WTC11 (cell line): ENCODE measurements around the gene NCAPG. TPM values are rescaled to one million over a fixed set of nuclear protein-coding genes. Genes with fewer than 3 reads are reported as not detected.

Experiments used
- ATAC-seq: fragments of 200-7000 bp; cut with Tn5 transposase; 2 replicates; pipeline ENCODE4 v1.10.0; 2021; ENCODE audit warnings: mild to moderate bottlenecking, moderate library complexity
- CTCF ChIA-PET: fragments of 300-600 bp; sonication (Branson Sonifier 250); formaldehyde crosslinking; loops from one replicate; lab custom pipeline; 2021; ENCODE audit warnings: antibody characterized with exemption; lab: Charles Lee
- POLR2A ChIA-PET: fragments of 350-600 bp; sonication (Branson Sonifier 250); formaldehyde crosslinking; loops from one replicate; lab custom pipeline; 2021; ENCODE audit warnings: antibody characterized with exemption; lab: Charles Lee
- DNase-seq: peaks from one replicate; pipeline ENCODE4 v3.0.0; 2021; ENCODE audit warnings: low spot score
- H3K27ac Mint-ChIP-seq: 2 replicates; pipeline ENCODE4 v1.8.0; 2021; ENCODE audit warnings: mixed read lengths
- H3K27me3 Mint-ChIP-seq: 2 replicates; pipeline ENCODE4 v1.8.0; 2021; ENCODE audit warnings: low read depth, mild to moderate bottlenecking, moderate library complexity, mixed read lengths
- H3K36me3 Mint-ChIP-seq: 2 replicates; pipeline ENCODE4 v1.8.0; 2021; ENCODE audit warnings: mixed read lengths
- H3K4me1 Mint-ChIP-seq: 2 replicates; pipeline ENCODE4 v1.8.0; 2022; ENCODE audit warnings: mixed read lengths
- H3K4me3 Mint-ChIP-seq: 2 replicates; pipeline ENCODE4 v1.8.0; 2021; ENCODE audit warnings: mild to moderate bottlenecking, moderate library complexity, mixed read lengths
- H3K9me3 Mint-ChIP-seq: 2 replicates; pipeline ENCODE4 v1.8.0; 2021; ENCODE audit warnings: mixed read lengths
- CBFB ChIP-seq: sonication (generic); formaldehyde crosslinking; IDR thresholded peaks from 2 replicates; pipeline ENCODE4 v1.8.1; 2022; ENCODE audit warnings: mild to moderate bottlenecking, low read depth, missing genetic modification reagents
- ESRRA ChIP-seq: sonication (generic); formaldehyde crosslinking; IDR thresholded peaks from 2 replicates; pipeline ENCODE4 v1.8.1; 2022; ENCODE audit warnings: mild to moderate bottlenecking, missing genetic modification reagents, borderline replicate concordance
- GABPB1 ChIP-seq: sonication (generic); formaldehyde crosslinking; IDR thresholded peaks from 2 replicates; pipeline ENCODE4 v1.8.1; 2023; ENCODE audit warnings: mild to moderate bottlenecking, missing genetic modification reagents
- MYBL2 ChIP-seq: sonication (generic); formaldehyde crosslinking; IDR thresholded peaks from 2 replicates; pipeline ENCODE4 v1.8.1; 2023; ENCODE audit warnings: mild to moderate bottlenecking, moderate library complexity, missing genetic modification reagents
- NR1H2 ChIP-seq: sonication (generic); formaldehyde crosslinking; IDR thresholded peaks from 2 replicates; pipeline ENCODE4 v1.9.0; 2021; ENCODE audit warnings: mild to moderate bottlenecking, moderate library complexity, missing genetic modification reagents
- NR2C2 ChIP-seq: sonication (generic); formaldehyde crosslinking; IDR thresholded peaks from 2 replicates; pipeline ENCODE4 v1.8.0; 2022; ENCODE audit warnings: mild to moderate bottlenecking, missing genetic modification reagents
- NR3C1 ChIP-seq: sonication (generic); formaldehyde crosslinking; conservative IDR thresholded peaks from 2 replicates; pipeline ENCODE4 v1.8.1; 2023; ENCODE audit warnings: low read depth, mild to moderate bottlenecking, missing genetic modification reagents
- RELA ChIP-seq: sonication (generic); formaldehyde crosslinking; IDR thresholded peaks from 2 replicates; pipeline ENCODE4 v1.8.1; 2022; ENCODE audit warnings: missing genetic modification reagents, mild to moderate bottlenecking, borderline replicate concordance
- SOX15 ChIP-seq: fragments of 250-450 bp; sonication (Bioruptor Pico); IDR thresholded peaks from 2 replicates; pipeline ENCODE4 v1.9.0; 2021; ENCODE audit warnings: mild to moderate bottlenecking
- SP1 ChIP-seq: sonication (generic); formaldehyde crosslinking; conservative IDR thresholded peaks from 2 replicates; pipeline ENCODE4 v1.8.1; 2022; ENCODE audit warnings: missing genetic modification reagents
- ZBTB21 ChIP-seq: sonication (generic); formaldehyde crosslinking; IDR thresholded peaks from 2 replicates; pipeline ENCODE4 v1.8.1; 2023; ENCODE audit warnings: mild to moderate bottlenecking, missing genetic modification reagents, borderline replicate concordance
- ZNF121 ChIP-seq: sonication (generic); formaldehyde crosslinking; IDR thresholded peaks from 2 replicates; pipeline ENCODE4 v1.8.0; 2023; ENCODE audit warnings: missing genetic modification reagents
- ZNF138 ChIP-seq: sonication (generic); formaldehyde crosslinking; conservative IDR thresholded peaks from 2 replicates; pipeline ENCODE4 v1.8.1; 2022; ENCODE audit warnings: mild to moderate bottlenecking, moderate library complexity, missing genetic modification reagents
- ZNF232 ChIP-seq: sonication (generic); formaldehyde crosslinking; IDR thresholded peaks from 2 replicates; pipeline ENCODE4 v1.8.0; 2022; ENCODE audit warnings: mild to moderate bottlenecking, missing genetic modification reagents
- ZNF416 ChIP-seq: fragments of 250-450 bp; sonication (Bioruptor Pico); IDR thresholded peaks from 2 replicates; pipeline ENCODE4 v1.9.0; 2021; ENCODE audit warnings: mild to moderate bottlenecking, inconsistent platforms
- total RNA-seq: library from RNA; stranded (reverse); gene quantifications from 3 replicates; pipeline ENCODE4 v1.2.3, GENCODE V29; 2021
- TF ChIP-seq, protein P1 (sequence below): sonication (generic); formaldehyde crosslinking; IDR thresholded peaks from 2 replicates; pipeline ENCODE4 v1.8.1; 2023; ENCODE audit warnings: mild to moderate bottlenecking, missing genetic modification reagents
- TF ChIP-seq, protein P2 (sequence below): sonication (generic); formaldehyde crosslinking; IDR thresholded peaks from 2 replicates; pipeline ENCODE4 v1.8.0; 2023; ENCODE audit warnings: mild to moderate bottlenecking, missing genetic modification reagents
- TF ChIP-seq, protein P3 (sequence below): sonication (generic); formaldehyde crosslinking; IDR thresholded peaks from 2 replicates; pipeline ENCODE4 v1.8.1; 2023; ENCODE audit warnings: mild to moderate bottlenecking, missing genetic modification reagents
- TF ChIP-seq, protein P4 (sequence below): fragments of 200-600 bp; IDR thresholded peaks from 2 replicates; pipeline ENCODE4 v1.8.0; 2022; ENCODE audit warnings: antibody characterized with exemption
- TF ChIP-seq, protein P5 (sequence below): sonication (generic); formaldehyde crosslinking; IDR thresholded peaks from 2 replicates; pipeline ENCODE4 v1.8.0; 2023; ENCODE audit warnings: missing genetic modification reagents
- TF ChIP-seq, protein P6 (sequence below): fragments of 250-450 bp; sonication (Bioruptor Pico); IDR thresholded peaks from 2 replicates; pipeline ENCODE4 v1.9.0; 2021; ENCODE audit warnings: mild to moderate bottlenecking
- TF ChIP-seq, protein P7 (sequence below): sonication (generic); formaldehyde crosslinking; IDR thresholded peaks from 2 replicates; pipeline ENCODE4 v1.8.1; 2022; ENCODE audit warnings: mild to moderate bottlenecking, missing genetic modification reagents, moderate library complexity, borderline replicate concordance

The NCAPG gene
- total RNA-seq, 1 experiment from 2014 or later, result 61.9 TPM

DNA sequence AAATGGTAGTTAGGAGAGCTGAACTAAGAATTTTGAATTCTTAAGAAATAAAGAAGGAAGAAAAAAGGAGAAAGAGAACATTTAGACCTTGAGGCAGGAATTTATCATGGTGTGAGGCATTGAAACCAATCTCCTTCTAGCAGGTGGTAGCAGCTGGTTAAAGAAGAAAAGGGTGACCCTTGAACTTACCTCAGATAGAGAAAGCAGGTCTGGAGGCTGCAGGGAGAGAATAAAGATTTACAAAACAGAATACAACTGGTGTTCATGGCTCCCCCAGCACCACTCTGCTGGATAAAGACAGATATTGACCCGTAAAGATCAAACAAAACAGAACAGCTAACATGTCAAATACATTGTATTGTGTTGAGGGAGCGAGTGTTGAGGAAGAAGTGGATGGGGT lies 56.0 kb downstream of the NCAPG start (continued):
- TF ChIP-seq NR1H2 (no peak), ZNF232 (CRISPR knock-in tag) (no peak), ZNF416 (CRISPR knock-in tag) (no peak), SOX15 (CRISPR knock-in tag) (no peak), ZNF138 (no peak), SP1 (CRISPR knock-in tag) (no peak), ESRRA (CRISPR knock-in tag) (no peak)
- TF ChIP-seq, protein P1, sequence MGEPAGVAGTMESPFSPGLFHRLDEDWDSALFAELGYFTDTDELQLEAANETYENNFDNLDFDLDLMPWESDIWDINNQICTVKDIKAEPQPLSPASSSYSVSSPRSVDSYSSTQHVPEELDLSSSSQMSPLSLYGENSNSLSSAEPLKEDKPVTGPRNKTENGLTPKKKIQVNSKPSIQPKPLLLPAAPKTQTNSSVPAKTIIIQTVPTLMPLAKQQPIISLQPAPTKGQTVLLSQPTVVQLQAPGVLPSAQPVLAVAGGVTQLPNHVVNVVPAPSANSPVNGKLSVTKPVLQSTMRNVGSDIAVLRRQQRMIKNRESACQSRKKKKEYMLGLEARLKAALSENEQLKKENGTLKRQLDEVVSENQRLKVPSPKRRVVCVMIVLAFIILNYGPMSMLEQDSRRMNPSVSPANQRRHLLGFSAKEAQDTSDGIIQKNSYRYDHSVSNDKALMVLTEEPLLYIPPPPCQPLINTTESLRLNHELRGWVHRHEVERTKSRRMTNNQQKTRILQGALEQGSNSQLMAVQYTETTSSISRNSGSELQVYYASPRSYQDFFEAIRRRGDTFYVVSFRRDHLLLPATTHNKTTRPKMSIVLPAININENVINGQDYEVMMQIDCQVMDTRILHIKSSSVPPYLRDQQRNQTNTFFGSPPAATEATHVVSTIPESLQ (CRISPR knock-in tag), result no peak

DNA sequence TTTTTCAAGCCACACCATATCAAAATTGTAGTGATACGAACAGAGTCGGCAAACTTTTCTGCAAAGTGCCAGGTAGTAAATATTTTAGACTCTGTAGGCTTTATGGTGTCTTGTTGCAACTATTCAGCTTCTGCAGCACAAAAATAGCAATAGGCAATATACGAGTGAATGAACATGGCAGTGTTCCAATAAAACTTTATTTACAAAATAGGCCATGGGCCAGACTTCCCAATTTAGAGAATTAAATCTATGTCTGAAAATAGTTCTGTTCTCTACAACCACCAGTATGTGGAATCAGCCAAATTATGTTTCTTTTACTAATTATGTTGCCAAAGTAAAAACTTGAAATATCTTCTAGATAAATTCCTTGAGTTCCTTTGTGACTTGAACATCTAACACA lies 56.5 kb downstream of the NCAPG start:
- TF ChIP-seq, protein P2, sequence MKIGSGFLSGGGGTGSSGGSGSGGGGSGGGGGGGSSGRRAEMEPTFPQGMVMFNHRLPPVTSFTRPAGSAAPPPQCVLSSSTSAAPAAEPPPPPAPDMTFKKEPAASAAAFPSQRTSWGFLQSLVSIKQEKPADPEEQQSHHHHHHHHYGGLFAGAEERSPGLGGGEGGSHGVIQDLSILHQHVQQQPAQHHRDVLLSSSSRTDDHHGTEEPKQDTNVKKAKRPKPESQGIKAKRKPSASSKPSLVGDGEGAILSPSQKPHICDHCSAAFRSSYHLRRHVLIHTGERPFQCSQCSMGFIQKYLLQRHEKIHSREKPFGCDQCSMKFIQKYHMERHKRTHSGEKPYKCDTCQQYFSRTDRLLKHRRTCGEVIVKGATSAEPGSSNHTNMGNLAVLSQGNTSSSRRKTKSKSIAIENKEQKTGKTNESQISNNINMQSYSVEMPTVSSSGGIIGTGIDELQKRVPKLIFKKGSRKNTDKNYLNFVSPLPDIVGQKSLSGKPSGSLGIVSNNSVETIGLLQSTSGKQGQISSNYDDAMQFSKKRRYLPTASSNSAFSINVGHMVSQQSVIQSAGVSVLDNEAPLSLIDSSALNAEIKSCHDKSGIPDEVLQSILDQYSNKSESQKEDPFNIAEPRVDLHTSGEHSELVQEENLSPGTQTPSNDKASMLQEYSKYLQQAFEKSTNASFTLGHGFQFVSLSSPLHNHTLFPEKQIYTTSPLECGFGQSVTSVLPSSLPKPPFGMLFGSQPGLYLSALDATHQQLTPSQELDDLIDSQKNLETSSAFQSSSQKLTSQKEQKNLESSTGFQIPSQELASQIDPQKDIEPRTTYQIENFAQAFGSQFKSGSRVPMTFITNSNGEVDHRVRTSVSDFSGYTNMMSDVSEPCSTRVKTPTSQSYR (CRISPR knock-in tag), result no peak
- TF ChIP-seq NR2C2 (no peak), ZNF121 (CRISPR knock-in tag) (no peak), ESRRA (CRISPR knock-in tag) (no peak), ZBTB21 (CRISPR knock-in tag) (no peak), GABPB1 (no peak), NR1H2 (no peak), RELA (no peak)
- TF ChIP-seq, protein P3, sequence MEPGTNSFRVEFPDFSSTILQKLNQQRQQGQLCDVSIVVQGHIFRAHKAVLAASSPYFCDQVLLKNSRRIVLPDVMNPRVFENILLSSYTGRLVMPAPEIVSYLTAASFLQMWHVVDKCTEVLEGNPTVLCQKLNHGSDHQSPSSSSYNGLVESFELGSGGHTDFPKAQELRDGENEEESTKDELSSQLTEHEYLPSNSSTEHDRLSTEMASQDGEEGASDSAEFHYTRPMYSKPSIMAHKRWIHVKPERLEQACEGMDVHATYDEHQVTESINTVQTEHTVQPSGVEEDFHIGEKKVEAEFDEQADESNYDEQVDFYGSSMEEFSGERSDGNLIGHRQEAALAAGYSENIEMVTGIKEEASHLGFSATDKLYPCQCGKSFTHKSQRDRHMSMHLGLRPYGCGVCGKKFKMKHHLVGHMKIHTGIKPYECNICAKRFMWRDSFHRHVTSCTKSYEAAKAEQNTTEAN, result no peak
- Mint-ChIP-seq H3K27ac (no peak overlapping the region), H3K4me3 (no peak overlapping the region), H3K9me3 (peaks cover 22% of the 10 kb centered on the region), H3K36me3 (peaks cover 16% of the 10 kb centered on the region), H3K4me1 (peaks cover 10% of the 10 kb centered on the region), H3K27me3 (no peaks in the 10 kb centered on the region)
- ChIA-PET CTCF (no interaction called here), POLR2A (interaction anchor here (0.7 kb wide), 1 partner anchor 346 kb away, joined by 3 read pairs; no protein-coding TSS in a partner anchor)
- ATAC-seq, result no peak
- no peak for DNase-seq

DNA sequence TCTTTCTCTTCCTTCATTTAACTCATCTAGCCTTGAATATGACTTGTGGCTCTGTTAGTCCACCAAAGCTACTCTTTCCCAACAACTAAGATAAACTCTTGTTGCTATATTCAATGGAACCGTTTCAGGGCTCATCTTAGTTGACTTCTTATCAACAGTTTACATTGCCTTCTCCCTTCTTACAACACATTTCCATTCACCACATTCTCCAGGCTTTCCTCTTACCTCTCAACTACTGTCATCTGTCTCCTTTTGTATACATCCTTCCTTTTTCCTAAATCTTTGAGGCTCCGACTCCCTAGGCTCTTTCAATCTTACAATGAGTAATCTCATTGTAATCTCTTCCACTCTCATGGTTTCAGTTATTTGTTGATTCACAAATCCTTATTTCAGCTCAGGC lies 58.5 kb downstream of the NCAPG start:
- H3K27me3 Mint-ChIP-seq, result no peaks in the 10 kb centered on the region
- POLR2A ChIA-PET, result no interaction called here
- TF ChIP-seq CBFB (no peak), NR3C1 (no peak), MYBL2 (CRISPR knock-in tag) (no peak)
- TF ChIP-seq, protein P4, sequence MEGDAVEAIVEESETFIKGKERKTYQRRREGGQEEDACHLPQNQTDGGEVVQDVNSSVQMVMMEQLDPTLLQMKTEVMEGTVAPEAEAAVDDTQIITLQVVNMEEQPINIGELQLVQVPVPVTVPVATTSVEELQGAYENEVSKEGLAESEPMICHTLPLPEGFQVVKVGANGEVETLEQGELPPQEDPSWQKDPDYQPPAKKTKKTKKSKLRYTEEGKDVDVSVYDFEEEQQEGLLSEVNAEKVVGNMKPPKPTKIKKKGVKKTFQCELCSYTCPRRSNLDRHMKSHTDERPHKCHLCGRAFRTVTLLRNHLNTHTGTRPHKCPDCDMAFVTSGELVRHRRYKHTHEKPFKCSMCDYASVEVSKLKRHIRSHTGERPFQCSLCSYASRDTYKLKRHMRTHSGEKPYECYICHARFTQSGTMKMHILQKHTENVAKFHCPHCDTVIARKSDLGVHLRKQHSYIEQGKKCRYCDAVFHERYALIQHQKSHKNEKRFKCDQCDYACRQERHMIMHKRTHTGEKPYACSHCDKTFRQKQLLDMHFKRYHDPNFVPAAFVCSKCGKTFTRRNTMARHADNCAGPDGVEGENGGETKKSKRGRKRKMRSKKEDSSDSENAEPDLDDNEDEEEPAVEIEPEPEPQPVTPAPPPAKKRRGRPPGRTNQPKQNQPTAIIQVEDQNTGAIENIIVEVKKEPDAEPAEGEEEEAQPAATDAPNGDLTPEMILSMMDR, result no peak
- TF ChIP-seq, protein P5, sequence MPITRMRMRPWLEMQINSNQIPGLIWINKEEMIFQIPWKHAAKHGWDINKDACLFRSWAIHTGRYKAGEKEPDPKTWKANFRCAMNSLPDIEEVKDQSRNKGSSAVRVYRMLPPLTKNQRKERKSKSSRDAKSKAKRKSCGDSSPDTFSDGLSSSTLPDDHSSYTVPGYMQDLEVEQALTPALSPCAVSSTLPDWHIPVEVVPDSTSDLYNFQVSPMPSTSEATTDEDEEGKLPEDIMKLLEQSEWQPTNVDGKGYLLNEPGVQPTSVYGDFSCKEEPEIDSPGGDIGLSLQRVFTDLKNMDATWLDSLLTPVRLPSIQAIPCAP, result no peak
- TF ChIP-seq, protein P6, sequence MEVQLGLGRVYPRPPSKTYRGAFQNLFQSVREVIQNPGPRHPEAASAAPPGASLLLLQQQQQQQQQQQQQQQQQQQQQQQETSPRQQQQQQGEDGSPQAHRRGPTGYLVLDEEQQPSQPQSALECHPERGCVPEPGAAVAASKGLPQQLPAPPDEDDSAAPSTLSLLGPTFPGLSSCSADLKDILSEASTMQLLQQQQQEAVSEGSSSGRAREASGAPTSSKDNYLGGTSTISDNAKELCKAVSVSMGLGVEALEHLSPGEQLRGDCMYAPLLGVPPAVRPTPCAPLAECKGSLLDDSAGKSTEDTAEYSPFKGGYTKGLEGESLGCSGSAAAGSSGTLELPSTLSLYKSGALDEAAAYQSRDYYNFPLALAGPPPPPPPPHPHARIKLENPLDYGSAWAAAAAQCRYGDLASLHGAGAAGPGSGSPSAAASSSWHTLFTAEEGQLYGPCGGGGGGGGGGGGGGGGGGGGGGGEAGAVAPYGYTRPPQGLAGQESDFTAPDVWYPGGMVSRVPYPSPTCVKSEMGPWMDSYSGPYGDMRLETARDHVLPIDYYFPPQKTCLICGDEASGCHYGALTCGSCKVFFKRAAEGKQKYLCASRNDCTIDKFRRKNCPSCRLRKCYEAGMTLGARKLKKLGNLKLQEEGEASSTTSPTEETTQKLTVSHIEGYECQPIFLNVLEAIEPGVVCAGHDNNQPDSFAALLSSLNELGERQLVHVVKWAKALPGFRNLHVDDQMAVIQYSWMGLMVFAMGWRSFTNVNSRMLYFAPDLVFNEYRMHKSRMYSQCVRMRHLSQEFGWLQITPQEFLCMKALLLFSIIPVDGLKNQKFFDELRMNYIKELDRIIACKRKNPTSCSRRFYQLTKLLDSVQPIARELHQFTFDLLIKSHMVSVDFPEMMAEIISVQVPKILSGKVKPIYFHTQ (CRISPR knock-in tag), result no peak
- TF ChIP-seq, protein P7, sequence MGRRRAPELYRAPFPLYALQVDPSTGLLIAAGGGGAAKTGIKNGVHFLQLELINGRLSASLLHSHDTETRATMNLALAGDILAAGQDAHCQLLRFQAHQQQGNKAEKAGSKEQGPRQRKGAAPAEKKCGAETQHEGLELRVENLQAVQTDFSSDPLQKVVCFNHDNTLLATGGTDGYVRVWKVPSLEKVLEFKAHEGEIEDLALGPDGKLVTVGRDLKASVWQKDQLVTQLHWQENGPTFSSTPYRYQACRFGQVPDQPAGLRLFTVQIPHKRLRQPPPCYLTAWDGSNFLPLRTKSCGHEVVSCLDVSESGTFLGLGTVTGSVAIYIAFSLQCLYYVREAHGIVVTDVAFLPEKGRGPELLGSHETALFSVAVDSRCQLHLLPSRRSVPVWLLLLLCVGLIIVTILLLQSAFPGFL (CRISPR knock-in tag), result no peak

More for the DNA sequence above, 58.5 kb downstream of the NCAPG start:
- H3K36me3 Mint-ChIP-seq, result no peaks in the 10 kb centered on the region; the same call in 1 of the 2 replicates
- H3K4me1 Mint-ChIP-seq, result peaks cover 10% of the 10 kb centered on the region
- H3K27ac Mint-ChIP-seq, result no peak overlapping the region
- DNase-seq (no peak), ATAC-seq (no peak)
- peaks cover 3% of the 10 kb centered on the region; the same call in 1 of the 2 replicates for H3K9me3 Mint-ChIP-seq
- H3K4me3 Mint-ChIP-seq, result no peak overlapping the region
- CTCF ChIA-PET, result no interaction called here
